Endothelial cell (in vitro differentiated cells): ENCODE results near the gene AWAT1. TPM values are rescaled to one million over a fixed set of nuclear protein-coding genes. Genes with fewer than 3 reads are reported as not detected.

ENCODE experiments used
- DNase-seq: peaks from one replicate; pipeline ENCODE4 v3.0.0; 2021; ENCODE audit warnings: low spot score
- H3K27ac Mint-ChIP-seq: one replicate; pipeline ENCODE4 v1.8.0; 2021; ENCODE audit warnings: mixed read lengths, inconsistent platforms; ENCODE audit not compliant: unreplicated experiment
- H3K27me3 Mint-ChIP-seq: one replicate; pipeline ENCODE4 v1.8.0; 2021; ENCODE audit warnings: mild to moderate bottlenecking, moderate library complexity, mixed read lengths, inconsistent platforms; ENCODE audit not compliant: unreplicated experiment
- H3K36me3 Mint-ChIP-seq: one replicate; pipeline ENCODE4 v1.8.0; 2021; ENCODE audit warnings: mild to moderate bottlenecking, low read depth, mixed read lengths, inconsistent platforms; ENCODE audit not compliant: unreplicated experiment
- H3K4me1 Mint-ChIP-seq: one replicate; pipeline ENCODE4 v1.8.0; 2021; ENCODE audit warnings: mild to moderate bottlenecking, mixed read lengths, inconsistent platforms; ENCODE audit not compliant: unreplicated experiment
- H3K4me3 Mint-ChIP-seq: one replicate; pipeline ENCODE4 v1.8.0; 2021; ENCODE audit warnings: mild to moderate bottlenecking, mixed read lengths, inconsistent platforms; ENCODE audit not compliant: unreplicated experiment
- H3K9me3 Mint-ChIP-seq: one replicate; pipeline ENCODE4 v1.8.0; 2021; ENCODE audit warnings: mixed read lengths, inconsistent platforms; ENCODE audit not compliant: unreplicated experiment
- CTCF ChIP-seq: fragments of 200-600 bp; sonication (generic); IDR thresholded peaks from one replicate; pipeline ENCODE4 v1.5.0; 2021; ENCODE audit warnings: antibody characterized with exemption; ENCODE audit not compliant: unreplicated experiment
- total RNA-seq: library from RNA; stranded (reverse); fragmentation: NEBNext Ultra II Directional; extraction: Animal tissue kit (Norgen Biotek cat#: 25700); gene quantifications from one replicate; pipeline ENCODE4 v1.2.1, GENCODE V29; 2021; ENCODE audit not compliant: unreplicated experiment

The AWAT1 gene
- total RNA-seq, 1 donor from 2014 or later = not detected

GRCh38 chrX:70219938-70220764, 14.3 kb upstream of the AWAT1 start:
- Mint-ChIP-seq H3K4me1 (peaks cover 7% of the 10 kb centered on the region), H3K36me3 (no peaks in the 10 kb centered on the region), H3K9me3 (no peaks in the 10 kb centered on the region), H3K27me3 (no peaks in the 10 kb centered on the region), H3K27ac (peak overlapping the region; percentile 72), H3K4me3 (no peak overlapping the region)
- no peak for TF ChIP-seq CTCF
- no peak for DNase-seq

- Mint-ChIP-seq H3K9me3 (no peaks in the 10 kb centered on the region), H3K4me3 (no peak overlapping the region), H3K27me3 (no peaks in the 10 kb centered on the region), H3K36me3 (no peaks in the 10 kb centered on the region), H3K4me1 (no peaks in the 10 kb centered on the region), H3K27ac (no peak overlapping the region)
- no peak for TF ChIP-seq CTCF
- no peak for DNase-seq
Measured at GRCh38 chrX:70226048-70226447, 8.4 kb upstream of the AWAT1 start.

DNA sequence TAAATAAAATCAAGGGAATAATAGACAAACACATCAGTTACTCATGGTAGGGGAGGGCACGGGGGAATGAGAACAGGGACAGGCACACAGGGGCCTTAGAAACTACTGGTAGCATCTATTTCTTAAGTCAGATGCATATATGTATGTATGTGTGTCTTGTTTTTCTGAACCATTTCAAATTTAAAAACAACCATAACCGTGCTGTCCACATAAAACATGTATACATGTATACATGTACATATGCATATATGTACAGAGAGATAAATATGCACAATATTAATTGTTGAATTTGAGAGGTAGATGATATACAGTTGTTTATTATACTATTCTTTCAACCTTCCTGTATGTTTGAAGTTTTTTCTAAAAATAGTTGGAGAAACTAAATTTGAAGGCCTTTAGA, 7.8 kb upstream of the AWAT1 start:
- Mint-ChIP-seq H3K36me3 (no peaks in the 10 kb centered on the region), H3K27me3 (no peaks in the 10 kb centered on the region), H3K9me3 (no peaks in the 10 kb centered on the region), H3K4me1 (no peaks in the 10 kb centered on the region), H3K4me3 (no peak overlapping the region), H3K27ac (no peak overlapping the region)
- TF ChIP-seq CTCF = no peak
- DNase-seq = no peak

DNA sequence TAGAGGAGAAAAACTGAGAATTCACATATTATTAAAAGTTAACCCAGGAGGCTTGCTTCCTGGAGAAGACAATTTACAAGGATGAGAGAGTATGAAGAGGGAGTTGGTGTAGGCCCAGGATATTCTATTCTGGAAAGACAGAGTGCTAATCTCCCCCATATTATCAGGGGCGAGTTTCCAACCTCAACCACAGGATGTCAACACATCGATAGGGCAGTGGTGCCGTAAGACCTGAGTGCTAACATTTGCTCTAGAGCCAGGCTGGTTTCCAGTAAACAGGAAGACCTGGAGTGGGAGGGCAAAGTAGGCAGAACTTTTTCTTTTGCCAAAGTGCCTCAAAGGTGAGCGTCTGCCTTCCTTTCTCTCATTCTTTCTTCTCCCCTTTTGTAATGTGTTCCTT, 2.8 kb upstream of the AWAT1 start:
- Mint-ChIP-seq H3K4me1 (peaks cover 1% of the 10 kb centered on the region), H3K4me3 (no peak overlapping the region), H3K27ac (no peak overlapping the region), H3K36me3 (no peaks in the 10 kb centered on the region), H3K27me3 (no peaks in the 10 kb centered on the region), H3K9me3 (no peaks in the 10 kb centered on the region)
- no peak for TF ChIP-seq CTCF
- no peak for DNase-seq

DNA sequence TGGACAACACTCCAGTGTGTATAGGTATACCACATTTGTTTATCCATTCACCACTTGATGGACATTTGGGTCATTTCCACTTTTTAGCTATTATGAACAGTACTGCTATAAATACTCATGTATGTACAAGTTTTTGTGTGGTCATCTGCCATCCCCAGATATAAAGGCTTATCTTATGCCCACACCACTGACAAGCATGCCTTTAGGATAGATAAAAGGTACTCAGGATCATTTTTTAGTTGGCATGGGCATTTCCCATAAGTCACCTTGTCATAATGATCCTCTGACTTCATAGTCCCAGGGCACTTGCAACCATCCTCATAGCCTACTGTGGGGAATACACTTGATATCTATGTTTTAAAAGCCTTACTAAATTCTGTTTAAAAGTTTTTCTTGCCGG, 6.3 kb downstream of the AWAT1 start:
- Mint-ChIP-seq H3K4me3 (no peak overlapping the region), H3K9me3 (no peaks in the 10 kb centered on the region), H3K27ac (no peak overlapping the region), H3K27me3 (no peaks in the 10 kb centered on the region), H3K36me3 (no peaks in the 10 kb centered on the region), H3K4me1 (peaks cover 3% of the 10 kb centered on the region)
- no peak for TF ChIP-seq CTCF
- DNase-seq = no peak
